GM21528 (cell line): ENCODE data around the gene NME9.

ENCODE experiments used
- ATAC-seq: cut with Tn5 transposase; IDR thresholded peaks from one replicate; pipeline ENCODE4 v1.9.1; 2021; ENCODE audit warnings: mild to moderate bottlenecking, moderate library complexity; ENCODE audit not compliant: unreplicated experiment, low FRiP score

Gene NME9

GRCh38 chr3:138363322-138363721, 33.7 kb upstream of the NME9 start:
- no peak for ATAC-seq

GRCh38 chr3:138362538-138362937, 32.9 kb upstream of the NME9 start:
- ATAC-seq: no peak

- ATAC-seq: no peak
Measured at GRCh38 chr3:138361561-138361971, 31.9 kb upstream of the NME9 start.

- no peak for ATAC-seq
Measured at GRCh38 chr3:138360869-138361525, 31.3 kb upstream of the NME9 start.

- ATAC-seq: no peak
Measured at GRCh38 chr3:138359919-138360868, 30.5 kb upstream of the NME9 start.

- no peak for ATAC-seq
Measured at GRCh38 chr3:138359148-138359918, 29.7 kb upstream of the NME9 start.

GRCh38 chr3:138356730-138357405, 27.2 kb upstream of the NME9 start:
- ATAC-seq: no peak

- no peak for ATAC-seq
Measured at GRCh38 chr3:138355071-138355470, 25.4 kb upstream of the NME9 start.

- ATAC-seq: no peak
Measured at GRCh38 chr3:138354376-138354775, 24.7 kb upstream of the NME9 start.

GRCh38 chr3:138351916-138352550, 22.4 kb upstream of the NME9 start:
- ATAC-seq: no peak

GRCh38 chr3:138351151-138351550, 21.5 kb upstream of the NME9 start:
- ATAC-seq: no peak

- no peak for ATAC-seq
Measured at GRCh38 chr3:138349926-138350665, 20.4 kb upstream of the NME9 start.

GRCh38 chr3:138348754-138349739, 19.4 kb upstream of the NME9 start:
- ATAC-seq: no peak

GRCh38 chr3:138347960-138348753, 18.5 kb upstream of the NME9 start, which contains the start of gene MRAS:
TSS of gene MRAS (plus strand) at chr3:138348579. CDS start at chr3:138372884, 24,305 bp downstream.
- no peak for ATAC-seq

GRCh38 chr3:138344754-138345153, 15.1 kb upstream of the NME9 start:
- no peak for ATAC-seq

- no peak for ATAC-seq
Measured at GRCh38 chr3:138340511-138340910, 10.9 kb upstream of the NME9 start.

- no peak for ATAC-seq
Measured at GRCh38 chr3:138338811-138339210, 9.2 kb upstream of the NME9 start.
